Cardiac septum (tissue), 1 donor: ENCODE measurements around the gene RPP38. TPM values are rescaled to one million over a fixed set of nuclear protein-coding genes. Genes with fewer than 3 reads are reported as not detected.

Source experiments
- DNase-seq: peaks from one replicate; pipeline ENCODE4 v3.0.0-alpha.2; 2020; ENCODE audit warnings: low spot score
- intact Hi-C: fragments of 100-400 bp; cut with DNase I; formaldehyde crosslinking; loops from one replicate; pipeline ENCODE4 v1.14.0; 2022
- long read RNA-seq: library from polyadenylated mRNA; unstranded; transcript quantifications from one replicate; pipeline ENCODE4 v2.0.0, GENCODE V29; 2021
- total RNA-seq: library from RNA; stranded (reverse); fragmentation: NEBNext Ultra II Directional; extraction: Animal tissue kit (Norgen Biotek cat#: 25700); gene quantifications from one replicate; pipeline ENCODE4 v1.2.1, GENCODE V29; 2021
- donor health status: DM: no; HTN: no; CAD: no.

RPP38 gene
- 8.0 TPM for total RNA-seq
- long read RNA-seq, partial matches to known transcripts: 1 of 14 reads
- long read RNA-seq, other reads (novel, unspliced or antisense): 4 of 14 reads

- peak; percentile 98 for DNase-seq
- intact Hi-C loops: loop anchor here (5.0 kb wide), 2 partner anchors 145 to 275 kb away; partner anchors contain the start of genes DCLRE1C and FAM171A1
These were observed at the start of gene RPP38 for GRCh38 chr10:15097011-15097812. RPP38 (plus strand) TSS chr10:15097355; CDS start chr10:15103315, 5,960 bp downstream.

- intact Hi-C loops: no loop called here
These were observed 47.6 kb upstream of the RPP38 start for GRCh38 chr10:15049533-15049932.

GRCh38 chr10:15052121-15052520 is 45.0 kb upstream of the RPP38 start:
- intact Hi-C loops: no loop called here
- no peak for DNase-seq

More at GRCh38 chr10:15049533-15049932, 47.6 kb upstream of the RPP38 start:
- no peak for DNase-seq

- no peak for DNase-seq
- intact Hi-C loops: no loop called here
These were observed 44.1 kb upstream of the RPP38 start for GRCh38 chr10:15053061-15053460.

GRCh38 chr10:15058689-15059088 is 38.5 kb upstream of the RPP38 start:
- DNase-seq: no peak
- intact Hi-C loops: no loop called here

GRCh38 chr10:15059914-15060313 is 37.2 kb upstream of the RPP38 start:
- no peak for DNase-seq
- intact Hi-C loops: no loop called here

GRCh38 chr10:15060638-15061037 is 36.5 kb upstream of the RPP38 start:
- intact Hi-C loops: no loop called here
- DNase-seq: no peak

GRCh38 chr10:15067154-15067553 is 30.0 kb upstream of the RPP38 start:
- no peak for DNase-seq
- intact Hi-C loops: no loop called here

GRCh38 chr10:15068802-15069201 is 28.4 kb upstream of the RPP38 start:
- intact Hi-C loops: no loop called here
- no peak for DNase-seq

GRCh38 chr10:15069230-15069629 is 27.9 kb upstream of the RPP38 start:
- DNase-seq: no peak
- intact Hi-C loops: no loop called here

GRCh38 chr10:15072358-15072757 is 24.8 kb upstream of the RPP38 start:
- intact Hi-C loops: no loop called here
- DNase-seq: no peak

GRCh38 chr10:15075421-15075820 is 21.7 kb upstream of the RPP38 start:
- intact Hi-C loops: no loop called here
- no peak for DNase-seq

- peak; percentile 64 for DNase-seq
- intact Hi-C loops: no loop called here
These were observed 13.3 kb upstream of the RPP38 start for GRCh38 chr10:15083674-15084501.

- peak; percentile 71 for DNase-seq
- intact Hi-C loops: no loop called here
These were observed 12.6 kb upstream of the RPP38 start for GRCh38 chr10:15084502-15084922.

GRCh38 chr10:15088428-15089261 is 8.5 kb upstream of the RPP38 start, which contains the start of gene ACBD7:
ACBD7 (minus strand) TSS chr10:15088776; CDS start chr10:15088728, 48 bp downstream.
- DNase-seq: peak; percentile 83
- intact Hi-C loops: no loop called here

GRCh38 chr10:15091418-15091817 is 5.7 kb upstream of the RPP38 start:
- no peak for DNase-seq
- intact Hi-C loops: no loop called here

- no peak for DNase-seq
- intact Hi-C loops: no loop called here
These were observed 4.2 kb upstream of the RPP38 start for GRCh38 chr10:15092855-15093408.

GRCh38 chr10:15096661-15097010 is 519 bp upstream of the RPP38 start:
- intact Hi-C loops: loop anchor here (5.0 kb wide), 2 partner anchors 144 to 276 kb away; partner anchors contain the start of genes DCLRE1C and FAM171A1
- no peak for DNase-seq

GRCh38 chr10:15099886-15100285 is 2.7 kb downstream of the RPP38 start:
- intact Hi-C loops: loop anchor here (5.0 kb wide), 2 partner anchors 148 to 272 kb away; partner anchors contain the start of genes DCLRE1C and FAM171A1
- DNase-seq: no peak
